SK-N-SH treated with all-trans-retinoic acid at 6 μM for 48 hours (cell line): Measurements from ENCODE around the gene WBP2.

Experiments used
- ATAC-seq: fragments of 200-7000 bp; cut with Tn5 transposase; 3 replicates; pipeline ENCODE4 v1.9.1; 2020; ENCODE audit warnings: mild to moderate bottlenecking, moderate library complexity
- ARNTL ChIP-seq: fragments of 450-650 bp; formaldehyde crosslinking; IDR thresholded peaks from 2 replicates; pipeline ENCODE4 v1.5.0; 2020; ENCODE audit warnings: low read depth, mild to moderate bottlenecking, moderate library complexity, borderline replicate concordance
- BACH2 ChIP-seq: fragments of 250-450 bp; sonication (Bioruptor Pico); IDR thresholded peaks from 2 replicates; pipeline ENCODE4 v1.9.0; 2021; ENCODE audit warnings: mild to moderate bottlenecking, borderline replicate concordance
- CREB5 ChIP-seq: fragments of 250-450 bp; sonication (Bioruptor Pico); IDR thresholded peaks from 2 replicates; pipeline ENCODE4 v1.5.1; 2020; ENCODE audit warnings: low read depth, mild to moderate bottlenecking, moderate library complexity
- CSDC2 ChIP-seq: fragments of 250-450 bp; sonication (Bioruptor Pico); IDR thresholded peaks from 2 replicates; pipeline ENCODE4 v1.5.0; 2020; ENCODE audit warnings: mild to moderate bottlenecking, moderate library complexity
- CSRNP3 ChIP-seq: fragments of 250-450 bp; sonication (Bioruptor Pico); IDR thresholded peaks from 2 replicates; pipeline ENCODE4 v1.5.1; 2021; ENCODE audit warnings: mild to moderate bottlenecking, moderate library complexity
- ESRRG ChIP-seq: fragments of 250-450 bp; sonication (Bioruptor Pico); IDR thresholded peaks from 2 replicates; pipeline ENCODE4 v1.6.1; 2021; ENCODE audit warnings: mild to moderate bottlenecking
- GLIS3 ChIP-seq: fragments of 250-450 bp; sonication (Bioruptor Pico); IDR thresholded peaks from 2 replicates; pipeline ENCODE4 v1.5.0; 2020; ENCODE audit warnings: mild to moderate bottlenecking, moderate library complexity
- ISL1 ChIP-seq: fragments of 250-450 bp; sonication (Bioruptor Pico); IDR thresholded peaks from 2 replicates; pipeline ENCODE4 v2.1.2; 2022; ENCODE audit warnings: mild to moderate bottlenecking, moderate library complexity
- OSR1 ChIP-seq: fragments of 250-450 bp; sonication (Bioruptor Pico); IDR thresholded peaks from 2 replicates; pipeline ENCODE4 v1.8.0; 2022; ENCODE audit warnings: moderate library complexity, mild to moderate bottlenecking, inconsistent platforms
- POU6F1 ChIP-seq: fragments of 250-450 bp; sonication (Bioruptor Pico); IDR thresholded peaks from 2 replicates; pipeline ENCODE4 v1.8.0; 2021; ENCODE audit warnings: low read depth, mild to moderate bottlenecking, moderate library complexity, borderline replicate concordance
- PPARA ChIP-seq: fragments of 250-450 bp; sonication (Bioruptor Pico); IDR thresholded peaks from 2 replicates; pipeline ENCODE4 v1.5.0; 2020; ENCODE audit warnings: mild to moderate bottlenecking, borderline replicate concordance
- RARB ChIP-seq: fragments of 250-450 bp; sonication (Bioruptor Pico); IDR thresholded peaks from 2 replicates; pipeline ENCODE4 v1.8.0; 2021; ENCODE audit warnings: mild to moderate bottlenecking, moderate library complexity
- TCF4 ChIP-seq: fragments of 250-450 bp; sonication (Bioruptor Pico); IDR thresholded peaks from 2 replicates; pipeline ENCODE4 v1.8.0; 2021; ENCODE audit warnings: mild to moderate bottlenecking, moderate library complexity, borderline replicate concordance
- TOX ChIP-seq: fragments of 250-450 bp; sonication (Bioruptor Pico); IDR thresholded peaks from 2 replicates; pipeline ENCODE4 v1.8.0; 2021; ENCODE audit warnings: mild to moderate bottlenecking, moderate library complexity, borderline replicate concordance
- TSHZ2 ChIP-seq: fragments of 250-450 bp; sonication (Bioruptor Pico); IDR thresholded peaks from 2 replicates; pipeline ENCODE4 v1.5.0; 2020; ENCODE audit warnings: mild to moderate bottlenecking, moderate library complexity
- ZFP3 ChIP-seq: fragments of 250-450 bp; sonication (Bioruptor Pico); IDR thresholded peaks from 2 replicates; pipeline ENCODE4 v1.5.0; 2020; ENCODE audit warnings: mild to moderate bottlenecking, moderate library complexity
- ZFP30 ChIP-seq: fragments of 450-650 bp; formaldehyde crosslinking; IDR thresholded peaks from 2 replicates; pipeline ENCODE4 v1.5.0; 2022; ENCODE audit warnings: mild to moderate bottlenecking, moderate library complexity
- ZNF565 ChIP-seq: fragments of 450-650 bp; formaldehyde crosslinking; conservative IDR thresholded peaks from 2 replicates; pipeline ENCODE4 v1.5.0; 2020; ENCODE audit warnings: low read depth, mild to moderate bottlenecking, moderate library complexity
- ZNF70 ChIP-seq: fragments of 450-650 bp; formaldehyde crosslinking; IDR thresholded peaks from 2 replicates; pipeline ENCODE4 v1.5.0; 2020; ENCODE audit warnings: mild to moderate bottlenecking, moderate library complexity
- ZNF8 ChIP-seq: fragments of 450-650 bp; formaldehyde crosslinking; IDR thresholded peaks from 2 replicates; pipeline ENCODE4 v1.5.0; 2020; ENCODE audit warnings: mild to moderate bottlenecking, moderate library complexity

Gene WBP2

GRCh38 chr17:75896415-75897159, 41.5 kb upstream of the WBP2 start, which contains the start of gene TRIM65:
TRIM65 (minus strand) TSS chr17:75896951; CDS start chr17:75896937, 14 bp downstream.
- TF ChIP-seq ZFP30 (CRISPR knock-in tag), result no peak
- TF ChIP-seq TOX (CRISPR knock-in tag), result no peak
- TF ChIP-seq PPARA (CRISPR knock-in tag), result no peak
- TF ChIP-seq ESRRG, result no peak
- no peak for TF ChIP-seq ISL1 (CRISPR knock-in tag)
- TF ChIP-seq CREB5 (CRISPR knock-in tag), result no peak
- TF ChIP-seq OSR1, result no peak
- no peak for TF ChIP-seq ARNTL
- ATAC-seq, result peak; percentile 77

GRCh38 chr17:75895370-75896155, 40.4 kb upstream of the WBP2 start:
- ATAC-seq, result peak; percentile 23; the same call in 2 of the 3 replicates
- TF ChIP-seq BACH2 (CRISPR knock-in tag) (no peak), ZNF8 (CRISPR knock-in tag) (no peak), ESRRG (no peak), TOX (CRISPR knock-in tag) (no peak), TCF4 (CRISPR knock-in tag) (no peak), POU6F1 (CRISPR knock-in tag) (no peak), TSHZ2 (CRISPR knock-in tag) (no peak), ARNTL (no peak), ZFP30 (CRISPR knock-in tag) (no peak), GLIS3 (no peak), RARB (CRISPR knock-in tag) (no peak), ZFP3 (CRISPR knock-in tag) (no peak), ZNF565 (CRISPR knock-in tag) (no peak), CSDC2 (CRISPR knock-in tag) (no peak), ISL1 (CRISPR knock-in tag) (no peak), CSRNP3 (CRISPR knock-in tag) (no peak), ZNF70 (CRISPR knock-in tag) (no peak), PPARA (CRISPR knock-in tag) (no peak)

- ATAC-seq, result no peak
- TF ChIP-seq CSDC2 (CRISPR knock-in tag) (no peak), ARNTL (no peak), ZNF8 (CRISPR knock-in tag) (no peak), OSR1 (no peak), BACH2 (CRISPR knock-in tag) (no peak), GLIS3 (no peak), RARB (CRISPR knock-in tag) (no peak), TOX (CRISPR knock-in tag) (no peak), TSHZ2 (CRISPR knock-in tag) (no peak), POU6F1 (CRISPR knock-in tag) (no peak), ZFP3 (CRISPR knock-in tag) (no peak), ZNF565 (CRISPR knock-in tag) (no peak), ZNF70 (CRISPR knock-in tag) (no peak), ZFP30 (CRISPR knock-in tag) (no peak), ESRRG (no peak)
These were observed 39.1 kb upstream of the WBP2 start for GRCh38 chr17:75894049-75894733.
